AG09309 (cell line): ENCODE measurements around the gene CCDC92B.

ENCODE experiments used
- DNase-seq: peaks from one replicate; pipeline ENCODE4 v3.0.0-alpha.2; 2010; ENCODE audit warnings: low read depth
- H3K4me3 ChIP-seq: 2 replicates; pipeline ENCODE4 v1.5.1; 2011; ENCODE audit warnings: mild to moderate bottlenecking, low read depth, low read length, moderate library complexity; ENCODE audit not compliant: control insufficient read depth
- CTCF ChIP-seq: IDR thresholded peaks from 2 replicates; pipeline ENCODE4 v1.5.1; 2011; ENCODE audit warnings: mild to moderate bottlenecking, low read depth, low read length, inconsistent platforms; ENCODE audit not compliant: insufficient read depth, control insufficient read depth; ENCODE audit errors: missing control alignments

Gene CCDC92B

GRCh38 chr17:2693561-2694380 is 55.7 kb downstream of the CCDC92B start:
- DNase-seq = no peak
- H3K4me3 ChIP-seq = no peak overlapping the region
- no peak for TF ChIP-seq CTCF

GRCh38 chr17:2692781-2693135 is 56.7 kb downstream of the CCDC92B start:
- no peak overlapping the region for H3K4me3 ChIP-seq
- no peak for TF ChIP-seq CTCF
- DNase-seq = no peak

GRCh38 chr17:2691965-2692780 is 57.3 kb downstream of the CCDC92B start:
- H3K4me3 ChIP-seq = no peak overlapping the region
- DNase-seq = no peak
- no peak for TF ChIP-seq CTCF

GRCh38 chr17:2691069-2691871 is 58.2 kb downstream of the CCDC92B start:
- no peak overlapping the region for H3K4me3 ChIP-seq
- DNase-seq = no peak
- TF ChIP-seq CTCF = no peak

GRCh38 chr17:2690165-2691068 is 59.0 kb downstream of the CCDC92B start:
- H3K4me3 ChIP-seq = no peak overlapping the region
- no peak for DNase-seq
- TF ChIP-seq CTCF = no peak
